Skin of body (tissue), 2 donors: ENCODE measurements around the gene PROKR1. TPM values are rescaled to one million over a fixed set of nuclear protein-coding genes. Genes with fewer than 3 reads are reported as not detected.
"Not testable (repeated sequence)": the region's sequence is repeated elsewhere in the genome, so short reads cannot be mapped to it uniquely, and the experiment has no call there.

Experiments
- DNase-seq: peaks from one replicate; lab custom pipeline; 2025; lab: John Stamatoyannopoulos, UW
- total RNA-seq: library from RNA; depleted of rRNA; stranded (reverse); fragments of >200 nt; gene quantifications from one replicate; pipeline ENCODE4 v1.2.3, GENCODE V29; 2014

Gene PROKR1
- 0.10 TPM for total RNA-seq

- DNase-seq = no peak
Measured at GRCh38 chr2:68643011-68643873, at the start of gene PROKR1. TSS of gene PROKR1 (plus strand) at chr2:68643579. CDS start at chr2:68645822, 2,243 bp downstream.

GRCh38 chr2:68594041-68594440 lies 49.3 kb upstream of the PROKR1 start:
- no peak for DNase-seq

- DNase-seq = no peak
Measured at GRCh38 chr2:68594674-68595492, 48.5 kb upstream of the PROKR1 start.

DNA sequence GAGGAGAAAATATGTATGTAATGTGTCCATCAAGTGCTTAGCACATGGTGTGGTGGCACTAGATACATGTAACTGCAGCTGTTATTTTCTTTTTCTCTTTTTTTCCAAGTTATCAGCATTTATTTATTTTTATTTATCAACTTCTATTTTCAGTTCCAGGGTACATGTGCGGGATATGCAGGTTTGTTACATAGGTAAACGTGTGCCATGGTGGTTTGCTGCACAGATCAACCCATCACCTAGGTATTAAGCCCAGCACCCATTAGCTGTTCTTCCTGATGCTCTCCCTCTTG lies 47.9 kb upstream of the PROKR1 start:
- not testable (repeated sequence) for DNase-seq

- DNase-seq = not testable (repeated sequence)
Measured at GRCh38 chr2:68600495-68600894, 42.9 kb upstream of the PROKR1 start.

DNA sequence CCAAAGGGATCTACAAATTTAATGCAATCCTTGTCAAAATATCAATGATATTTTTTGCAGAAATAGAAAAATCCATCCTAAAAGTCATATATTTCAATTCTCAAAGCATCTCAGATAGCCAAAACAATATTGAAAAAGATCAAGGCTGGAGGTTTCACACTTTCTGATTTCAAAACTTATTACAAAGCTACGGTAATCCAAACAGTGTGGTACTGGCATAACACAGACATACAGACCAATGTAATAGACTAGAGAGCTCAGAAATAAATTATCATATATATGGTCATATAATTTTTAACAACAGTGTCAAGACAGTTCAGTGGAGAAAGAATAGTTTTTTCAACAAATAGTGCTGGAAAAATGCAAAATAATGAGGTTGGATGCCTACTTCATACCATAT lies 40.3 kb upstream of the PROKR1 start:
- DNase-seq = no peak

DNA sequence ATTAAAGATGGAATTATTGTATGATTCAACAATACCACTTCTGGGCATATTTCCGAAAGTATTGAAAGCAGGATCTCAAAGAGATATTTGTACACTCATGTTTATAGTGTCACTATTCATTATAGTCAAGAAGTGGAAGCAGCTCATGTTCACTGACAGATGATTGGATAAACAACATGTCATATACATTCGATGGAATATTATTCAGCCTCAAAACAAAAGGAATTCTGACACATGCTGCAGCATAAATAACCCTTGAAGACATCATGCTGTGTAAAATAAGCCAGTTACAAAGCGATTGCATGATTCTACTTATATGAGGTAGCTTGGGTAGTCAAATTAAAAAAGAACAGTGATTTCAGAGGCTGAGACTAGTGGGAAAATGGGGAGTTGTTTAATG lies 39.3 kb upstream of the PROKR1 start:
- DNase-seq = no peak

DNA sequence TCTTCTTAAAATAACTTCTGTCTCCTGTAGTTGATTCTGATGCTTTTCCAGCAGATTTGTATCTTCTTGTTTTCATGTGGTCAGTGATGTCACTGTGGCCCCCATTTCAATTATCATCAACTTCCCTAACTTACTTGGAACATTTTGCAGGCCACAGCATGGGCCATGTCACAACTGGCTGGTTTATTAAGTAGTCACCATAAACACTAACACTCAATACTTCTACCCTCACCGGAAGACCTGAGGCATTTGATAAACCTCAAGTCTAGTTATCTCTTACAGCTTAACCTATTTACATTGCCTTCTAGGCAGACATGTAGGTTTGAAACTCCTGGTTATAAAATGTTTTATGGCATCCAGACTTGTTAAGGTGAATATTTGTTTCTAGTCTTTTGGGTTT lies 37.4 kb upstream of the PROKR1 start:
- DNase-seq = no peak

DNA sequence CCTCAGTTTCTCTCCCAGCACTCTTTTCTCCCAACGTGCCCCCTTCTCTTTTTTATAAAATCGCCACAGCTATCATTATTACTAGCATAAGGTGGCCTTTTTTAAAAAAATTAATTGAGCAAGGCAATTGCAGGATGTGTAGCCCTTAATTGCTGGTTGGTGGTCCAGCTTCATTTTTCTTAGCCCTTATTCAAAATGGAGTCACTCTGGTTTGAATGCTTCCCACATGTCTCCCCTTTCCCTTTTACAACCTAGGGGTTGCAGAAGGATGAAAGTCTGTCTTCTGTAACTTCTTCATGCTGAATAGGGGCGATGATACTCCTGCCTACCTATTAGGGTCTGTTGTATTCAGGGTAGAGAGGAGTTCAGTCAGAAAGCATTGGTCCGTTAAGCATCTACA lies 36.6 kb upstream of the PROKR1 start:
- no peak for DNase-seq

- DNase-seq = no peak
Measured at GRCh38 chr2:68607837-68608236, 35.5 kb upstream of the PROKR1 start.

DNA sequence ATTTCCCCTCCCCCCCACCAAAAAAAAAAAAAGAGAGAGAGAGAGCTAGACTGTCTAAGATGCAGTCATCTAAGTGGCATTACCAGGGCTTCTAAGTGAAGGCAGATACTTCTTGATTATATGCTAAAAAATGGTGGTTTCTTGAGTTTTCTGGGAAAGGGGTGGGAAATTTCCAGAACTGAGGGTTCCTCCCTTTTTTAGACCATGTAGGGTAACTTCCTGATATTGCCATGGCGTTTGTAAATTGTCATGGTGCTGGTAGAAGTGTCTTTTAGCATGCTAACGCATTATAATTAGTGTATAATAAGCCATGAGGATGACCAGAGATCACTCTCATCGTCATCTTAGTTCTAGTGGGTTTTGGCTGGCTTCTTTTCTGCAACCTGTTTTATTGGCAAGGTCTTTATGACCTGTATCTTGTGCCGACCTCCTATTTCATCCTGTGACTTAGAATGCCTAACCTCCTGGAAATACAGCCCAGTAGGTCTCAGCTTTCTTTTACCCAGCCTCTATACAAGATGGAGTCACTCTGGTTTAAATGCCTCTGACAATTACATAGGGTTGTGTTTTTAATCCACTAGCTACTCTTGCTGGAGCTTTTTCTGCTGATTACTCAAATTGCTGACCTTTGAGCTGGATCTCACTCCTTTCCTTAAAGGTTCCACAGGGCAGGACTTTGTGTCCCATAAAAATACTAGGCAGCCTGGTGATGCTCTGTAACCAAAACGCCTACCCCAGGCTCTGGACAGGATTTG lies 30.4 kb upstream of the PROKR1 start:
- DNase-seq = no peak

DNA sequence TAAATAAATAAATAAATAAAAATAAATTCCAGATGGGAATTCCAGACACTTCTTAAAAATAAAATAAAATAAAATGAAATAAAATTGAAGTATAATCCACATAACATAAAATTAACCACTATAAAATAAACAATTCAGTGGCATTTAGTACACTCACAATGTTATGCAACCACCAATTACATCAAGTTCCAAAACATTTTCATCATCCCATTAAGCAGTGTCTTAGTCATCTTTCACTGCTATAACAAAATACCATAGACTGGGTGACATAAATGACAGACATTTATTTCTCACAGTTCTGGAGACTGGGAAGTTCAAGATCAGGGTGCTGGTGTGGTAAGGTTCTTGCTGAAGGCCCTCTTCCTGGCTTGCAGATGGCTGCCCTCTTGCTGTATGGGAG lies 22.6 kb upstream of the PROKR1 start:
- no peak for DNase-seq

DNA sequence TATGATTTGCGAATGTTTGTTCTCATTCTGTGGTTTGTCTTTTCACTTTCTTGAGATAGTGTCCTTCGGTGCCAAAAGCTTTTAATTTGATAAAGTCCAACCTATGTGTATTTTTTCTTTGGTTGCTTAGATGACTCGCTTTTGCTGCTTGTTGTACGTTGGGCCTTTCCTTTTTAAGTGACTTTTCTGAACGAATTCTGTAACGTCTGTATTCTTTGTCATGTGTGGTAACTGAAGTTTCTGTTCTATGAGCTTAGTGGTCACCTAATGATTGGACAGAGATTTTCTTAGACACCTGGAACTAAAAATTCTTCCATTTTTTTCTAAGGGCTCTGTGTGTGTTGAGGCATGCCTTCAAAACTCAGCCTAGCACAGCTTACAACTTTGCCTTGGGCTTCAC lies 19.6 kb upstream of the PROKR1 start:
- no peak for DNase-seq

DNA sequence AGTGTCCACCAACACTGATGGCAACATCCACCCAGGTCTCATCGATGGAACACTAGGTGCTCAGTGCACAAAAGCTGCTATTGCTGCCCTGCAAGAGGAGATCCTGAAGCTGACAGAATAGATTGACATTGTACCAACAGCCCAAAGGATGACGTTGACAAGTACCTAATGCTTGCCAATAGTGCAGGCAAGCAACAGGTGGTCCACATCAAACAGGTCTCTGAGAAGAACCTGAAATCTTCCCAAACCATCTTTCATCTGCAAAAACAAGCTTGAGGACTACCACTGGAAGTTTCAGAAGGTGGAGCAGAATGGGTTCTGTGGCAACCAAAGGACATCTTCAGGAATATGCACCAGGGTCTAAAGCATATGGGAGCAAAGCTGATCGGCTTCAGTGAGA lies 15.8 kb upstream of the PROKR1 start:
- DNase-seq = no peak

DNA sequence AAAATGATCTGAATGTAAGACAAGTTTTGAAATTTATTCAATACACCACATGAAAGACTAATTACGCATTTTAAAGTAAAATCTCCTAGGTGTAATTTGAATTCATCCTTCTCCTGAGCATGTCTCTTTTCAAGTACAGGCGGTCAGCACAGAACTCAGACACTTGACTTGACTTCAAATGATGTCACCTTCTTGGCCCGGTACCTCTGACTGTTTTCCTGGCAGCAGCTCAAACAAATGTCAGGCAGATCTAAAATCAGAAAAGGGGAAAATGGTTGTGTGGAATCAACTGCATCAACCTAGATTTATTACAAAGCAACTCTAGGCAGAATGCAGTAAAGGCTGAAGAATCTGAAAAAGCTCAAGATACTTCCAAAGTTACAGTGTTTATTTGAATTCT lies 11.4 kb upstream of the PROKR1 start:
- DNase-seq = no peak

GRCh38 chr2:68637047-68637446 lies 6.3 kb upstream of the PROKR1 start:
- no peak for DNase-seq

GRCh38 chr2:68643874-68644485 lies 601 bp downstream of the PROKR1 start:
- DNase-seq = no peak

DNA sequence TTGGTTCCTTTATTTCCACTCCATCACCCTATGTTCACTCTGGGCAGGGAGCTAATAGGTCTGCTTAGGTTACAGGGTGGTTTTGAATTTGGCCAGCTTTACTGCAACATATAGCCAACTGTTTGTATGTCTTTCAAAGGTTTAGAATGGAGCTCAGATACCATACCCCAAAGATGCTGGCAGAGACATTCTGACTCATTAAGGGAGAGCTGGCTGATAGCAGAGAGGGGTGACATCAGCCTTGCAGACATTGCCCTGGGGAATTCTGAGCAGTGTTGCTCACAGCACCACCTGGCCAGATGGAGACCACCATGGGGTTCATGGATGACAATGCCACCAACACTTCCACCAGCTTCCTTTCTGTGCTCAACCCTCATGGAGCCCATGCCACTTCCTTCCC lies 2.1 kb downstream of the PROKR1 start:
- DNase-seq = no peak

- no peak for DNase-seq
Measured at GRCh38 chr2:68646303-68646702, 2.9 kb downstream of the PROKR1 start.

GRCh38 chr2:68650645-68651044 lies 7.3 kb downstream of the PROKR1 start:
- no peak for DNase-seq

DNA sequence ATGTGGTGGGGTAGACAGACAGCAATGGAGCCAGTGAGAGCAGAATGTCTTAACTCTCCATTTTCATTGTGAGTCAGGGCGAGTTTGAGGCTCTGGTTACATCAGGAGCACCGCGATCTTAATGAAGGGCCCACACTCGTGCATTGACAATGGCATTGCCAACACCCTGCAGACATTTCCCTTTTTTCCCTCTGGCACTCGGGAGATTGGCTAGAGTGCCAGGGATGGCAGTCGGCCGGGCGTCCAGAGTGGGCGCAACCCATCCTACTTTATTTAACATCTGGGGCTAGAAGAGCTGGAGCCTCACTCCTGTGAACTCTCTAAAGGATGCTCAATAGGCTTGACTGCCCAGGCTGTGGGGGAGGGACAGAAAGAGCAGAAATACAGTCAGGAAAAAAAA lies 9.7 kb downstream of the PROKR1 start:
- no peak for DNase-seq

GRCh38 chr2:68653538-68653982 lies 10.2 kb downstream of the PROKR1 start:
- DNase-seq = peak; percentile 22
